ENCODE results near the gene ASXL3. TPM values are rescaled to one million over a fixed set of nuclear protein-coding genes. Genes with fewer than 3 reads are reported as not detected.

ASXL3 gene
- polyA plus RNA-seq, 1 donor (not counting 4 experiments of a cell fraction or from before 2014, with no cell fraction given), result not detected

DNA sequence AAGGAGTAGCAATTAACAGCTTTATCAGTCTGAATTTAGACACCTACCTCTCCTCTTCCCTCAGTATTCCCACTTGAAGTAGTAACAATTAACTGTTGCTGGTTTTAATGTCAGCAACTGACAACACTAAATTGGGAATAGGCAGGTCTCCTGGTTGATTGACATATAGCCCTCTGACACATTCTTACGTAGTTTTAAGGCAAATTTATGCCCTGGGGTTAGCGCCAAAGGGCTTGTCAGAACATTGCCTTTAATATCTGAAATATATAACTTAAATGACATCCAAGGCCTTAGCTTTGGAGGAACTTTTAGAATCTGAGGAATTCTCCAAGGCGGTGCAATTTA is 7.4 kb downstream of the ASXL3 start:
- Histone ChIP-seq H3K4me3 (ENCODE audit: control insufficient read depth in 2 of 3, extremely low read depth in 1 of 3, insufficient read depth in 2 of 3, low read depth in 1 of 3, low read length in 3 of 3) (no peak overlapping the region), H3K27me3 (ENCODE audit: control insufficient read depth, extremely low read depth, insufficient read depth, low read length) (no peaks in the 10 kb centered on the region), H3K4me2 (ENCODE audit: control insufficient read depth, extremely low read depth, insufficient read depth, low read depth, low read length) (no peak overlapping the region), H3K36me3 (ENCODE audit: control insufficient read depth in 2 of 2, extremely low read depth in 1 of 2, insufficient read depth in 2 of 2, low read length in 2 of 2) (no peaks in the 10 kb centered on the region), H2AFZ (ENCODE audit: control insufficient read depth, low read length) (no peak overlapping the region), H3K9me1 (ENCODE audit: control insufficient read depth, extremely low read depth, insufficient read depth, low read length) (no peaks in the 10 kb centered on the region), H4K20me1 (ENCODE audit: control insufficient read depth, extremely low read depth, insufficient read depth, low read length) (no peaks in the 10 kb centered on the region), H3K27ac (ENCODE audit: control insufficient read depth, insufficient read depth, low read length) (no peak overlapping the region), H3K79me2 (ENCODE audit: control insufficient read depth, insufficient read depth, low read length) (no peaks in the 10 kb centered on the region), H3K4me1 (ENCODE audit: control insufficient read depth, extremely low read depth, insufficient read depth, low read length) (no peaks in the 10 kb centered on the region), H3K9ac (ENCODE audit: control insufficient read depth, extremely low read depth, insufficient read depth, low read length) (no peak overlapping the region), H3K9me3 (ENCODE audit: control insufficient read depth, low read depth, low read length) (no peaks in the 10 kb centered on the region)
- dilution Hi-C loops (cut with MboI; ENCODE audit: extremely low pct_ligation_motif_present, low sequenced_read_pairs), result no loop called here
- FAIRE-seq (no peak), DNase-seq (ENCODE audit: low read depth, low spot score) (no peak)
- TF ChIP-seq EZH2 (IDR thresholded peaks at IDR 0.05; ENCODE audit: low read length), result no peak
- TF ChIP-seq, protein P1, sequence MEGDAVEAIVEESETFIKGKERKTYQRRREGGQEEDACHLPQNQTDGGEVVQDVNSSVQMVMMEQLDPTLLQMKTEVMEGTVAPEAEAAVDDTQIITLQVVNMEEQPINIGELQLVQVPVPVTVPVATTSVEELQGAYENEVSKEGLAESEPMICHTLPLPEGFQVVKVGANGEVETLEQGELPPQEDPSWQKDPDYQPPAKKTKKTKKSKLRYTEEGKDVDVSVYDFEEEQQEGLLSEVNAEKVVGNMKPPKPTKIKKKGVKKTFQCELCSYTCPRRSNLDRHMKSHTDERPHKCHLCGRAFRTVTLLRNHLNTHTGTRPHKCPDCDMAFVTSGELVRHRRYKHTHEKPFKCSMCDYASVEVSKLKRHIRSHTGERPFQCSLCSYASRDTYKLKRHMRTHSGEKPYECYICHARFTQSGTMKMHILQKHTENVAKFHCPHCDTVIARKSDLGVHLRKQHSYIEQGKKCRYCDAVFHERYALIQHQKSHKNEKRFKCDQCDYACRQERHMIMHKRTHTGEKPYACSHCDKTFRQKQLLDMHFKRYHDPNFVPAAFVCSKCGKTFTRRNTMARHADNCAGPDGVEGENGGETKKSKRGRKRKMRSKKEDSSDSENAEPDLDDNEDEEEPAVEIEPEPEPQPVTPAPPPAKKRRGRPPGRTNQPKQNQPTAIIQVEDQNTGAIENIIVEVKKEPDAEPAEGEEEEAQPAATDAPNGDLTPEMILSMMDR (optimal IDR thresholded peaks at IDR 0.05 in 1 of 3, IDR thresholded peaks at IDR 0.05 in 1 of 3, conservative IDR thresholded peaks at IDR 0.05 in 1 of 3; ENCODE audit: extremely low read depth in 1 of 3, insufficient read depth in 2 of 3, low read length in 3 of 3), result no peak

DNA sequence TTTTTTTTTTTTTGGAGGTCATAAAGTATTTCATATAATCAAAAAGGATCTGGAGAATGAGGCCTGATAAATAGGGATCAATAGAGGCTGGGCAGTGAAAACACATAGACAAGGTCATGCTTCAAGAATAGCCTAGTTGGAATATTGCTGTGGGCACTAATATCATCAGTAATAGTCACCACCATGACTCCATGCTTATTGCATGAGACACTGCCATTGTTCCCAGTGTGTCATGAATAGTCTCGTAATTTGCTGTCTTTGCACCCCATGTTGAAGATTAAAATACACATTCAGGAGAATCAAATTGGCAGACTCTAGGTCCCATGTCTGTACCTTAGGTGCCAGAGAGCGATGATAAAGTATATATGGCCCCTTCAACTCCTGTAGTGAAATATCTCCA is 10.3 kb downstream of the ASXL3 start:
- Histone ChIP-seq H3K4me2 (ENCODE audit: control insufficient read depth, extremely low read depth, insufficient read depth, low read depth, low read length) (no peak overlapping the region), H3K27me3 (ENCODE audit: control insufficient read depth, extremely low read depth, insufficient read depth, low read length) (no peaks in the 10 kb centered on the region), H3K9me3 (ENCODE audit: control insufficient read depth, low read depth, low read length) (no peaks in the 10 kb centered on the region), H3K79me2 (ENCODE audit: control insufficient read depth, insufficient read depth, low read length) (no peaks in the 10 kb centered on the region), H3K4me3 (ENCODE audit: control insufficient read depth in 2 of 3, extremely low read depth in 1 of 3, insufficient read depth in 2 of 3, low read depth in 1 of 3, low read length in 3 of 3) (no peak overlapping the region), H3K27ac (ENCODE audit: control insufficient read depth, insufficient read depth, low read length) (no peak overlapping the region), H3K36me3 (ENCODE audit: control insufficient read depth in 2 of 2, extremely low read depth in 1 of 2, insufficient read depth in 2 of 2, low read length in 2 of 2) (no peaks in the 10 kb centered on the region), H3K9me1 (ENCODE audit: control insufficient read depth, extremely low read depth, insufficient read depth, low read length) (no peaks in the 10 kb centered on the region), H4K20me1 (ENCODE audit: control insufficient read depth, extremely low read depth, insufficient read depth, low read length) (no peaks in the 10 kb centered on the region), H3K9ac (ENCODE audit: control insufficient read depth, extremely low read depth, insufficient read depth, low read length) (no peak overlapping the region), H3K4me1 (ENCODE audit: control insufficient read depth, extremely low read depth, insufficient read depth, low read length) (no peaks in the 10 kb centered on the region), H2AFZ (ENCODE audit: control insufficient read depth, low read length) (no peak overlapping the region)
- no peak for DNase-seq (ENCODE audit: low read depth, low spot score)
- no peak for FAIRE-seq
- dilution Hi-C loops (cut with MboI; ENCODE audit: extremely low pct_ligation_motif_present, low sequenced_read_pairs), result no loop called here
- TF ChIP-seq, protein P1 (optimal IDR thresholded peaks at IDR 0.05 in 1 of 3, IDR thresholded peaks at IDR 0.05 in 1 of 3, conservative IDR thresholded peaks at IDR 0.05 in 1 of 3; ENCODE audit: extremely low read depth in 1 of 3, insufficient read depth in 2 of 3, low read length in 3 of 3), result no peak
- TF ChIP-seq EZH2 (IDR thresholded peaks at IDR 0.05; ENCODE audit: low read length), result no peak
